Naive thymus-derived CD4-positive, alpha-beta T cell (primary cell): ENCODE results near the gene TM4SF1. TPM values are rescaled to one million over a fixed set of nuclear protein-coding genes. Genes with fewer than 3 reads are reported as not detected.

ENCODE experiments used
- ATAC-seq: fragments of 150-1000 bp; cut with Tn5 transposase; 2 replicates; pipeline ENCODE4 v1.10.0; 2021; ENCODE audit warnings: mild to moderate bottlenecking, moderate library complexity
- CTCF ChIA-PET: fragments of 350-600 bp; sonication (Branson Sonifier 250); formaldehyde crosslinking; loops from one replicate; lab custom pipeline; 2021; ENCODE audit warnings: antibody characterized with exemption; lab: Charles Lee
- POLR2A ChIA-PET: fragments of 350-600 bp; sonication (Branson Sonifier 250); formaldehyde crosslinking; loops from one replicate; lab custom pipeline; 2021; ENCODE audit warnings: antibody characterized with exemption, inconsistent platforms; lab: Charles Lee
- DNase-seq, 9 donors: peaks; one replicate each; pipeline versions ENCODE4 v3.0.0 to v3.0.0-alpha.2; 2020 to 2022; ENCODE audit warnings: mixed read lengths in 1 of 9
- H3K27ac ChIP-seq: one replicate; pipeline ENCODE4 v1.7.0; 2013; ENCODE audit warnings: mild to moderate bottlenecking, low read depth, low read length, moderate library complexity
- H3K27me3 ChIP-seq, 2 donors: one replicate each; pipeline ENCODE4 v1.7.0; 2013; ENCODE audit warnings: low read length in 2 of 2, mild to moderate bottlenecking in 2 of 2, moderate library complexity in 2 of 2; ENCODE audit not compliant: control insufficient read depth in 2 of 2, insufficient read depth in 2 of 2
- H3K36me3 ChIP-seq, 3 experiments: 1 replicate in 2 of 3; 2 replicates in 1 of 3; pipeline ENCODE4 v1.7.0; 2013; ENCODE audit warnings: low read length in 3 of 3, mild to moderate bottlenecking in 3 of 3, moderate library complexity in 1 of 3; ENCODE audit not compliant: insufficient read depth in 3 of 3, control insufficient read depth in 2 of 3
- H3K4me1 ChIP-seq, 2 donors: one replicate each; pipeline ENCODE4 v1.7.0; 2013; ENCODE audit warnings: low read length in 2 of 2, mild to moderate bottlenecking in 2 of 2, moderate library complexity in 1 of 2; ENCODE audit not compliant: control insufficient read depth in 2 of 2, insufficient read depth in 2 of 2
- H3K4me3 ChIP-seq: 2 replicates; pipeline ENCODE4 v1.7.0; 2013; ENCODE audit warnings: mild to moderate bottlenecking, low read length
- H3K9me3 ChIP-seq, 3 experiments: 1 replicate in 2 of 3; 2 replicates in 1 of 3; pipeline ENCODE4 v1.7.0; 2013; ENCODE audit warnings: low read length in 3 of 3; ENCODE audit not compliant: control insufficient read depth in 2 of 3
- H3K27ac Mint-ChIP-seq, 9 donors: one replicate each; pipeline ENCODE4 v1.8.0; 2020 to 2022; ENCODE audit warnings: mixed read lengths in 9 of 9, mild to moderate bottlenecking in 8 of 9, moderate library complexity in 5 of 9, inconsistent platforms in 2 of 9
- H3K27me3 Mint-ChIP-seq, 5 donors: one replicate each; pipeline ENCODE4 v1.8.0; 2021 to 2022; ENCODE audit warnings: mixed read lengths in 5 of 5, mild to moderate bottlenecking in 1 of 5
- H3K36me3 Mint-ChIP-seq, 5 donors: one replicate each; pipeline ENCODE4 v1.8.0; 2020 to 2022; ENCODE audit warnings: mixed read lengths in 5 of 5, mild to moderate bottlenecking in 3 of 5, inconsistent platforms in 1 of 5
- H3K4me1 Mint-ChIP-seq, 7 donors: one replicate each; pipeline ENCODE4 v1.8.0; 2020 to 2022; ENCODE audit warnings: mixed read lengths in 7 of 7, mild to moderate bottlenecking in 3 of 7, inconsistent platforms in 1 of 7
- H3K4me3 Mint-ChIP-seq, 10 donors: one replicate each; pipeline ENCODE4 v1.8.0; 2020 to 2022; ENCODE audit warnings: mild to moderate bottlenecking in 10 of 10, mixed read lengths in 10 of 10, moderate library complexity in 6 of 10, inconsistent platforms in 2 of 10
- H3K9me3 Mint-ChIP-seq, 11 donors: one replicate each; pipeline ENCODE4 v1.8.0; 2020 to 2022; ENCODE audit warnings: mixed read lengths in 11 of 11, mild to moderate bottlenecking in 4 of 11, inconsistent platforms in 1 of 11, moderate library complexity in 1 of 11
- intact Hi-C, 2 donors: fragments of 100-400 bp; cut with micrococcal nuclease; formaldehyde crosslinking; loops; one replicate each; pipeline ENCODE4 v1.15.1; 2023
- polyA plus RNA-seq, 2 donors: library from polyadenylated mRNA; unstranded; fragments of 300-500 nt; fragmentation: Illumina TruSeq; gene quantifications; one replicate each; pipeline ENCODE4 v1.2.3, GENCODE V29; 2021
- total RNA-seq, 6 experiments: library from RNA in 5 of 6; stranded (reverse) in 5 of 6; gene quantifications; 1 replicate in 5 of 6; 2 replicates in 1 of 6; pipeline ENCODE4 v1.2.3 and lab custom pipeline; 2021 to 2026

Gene TM4SF1
- not detected for total RNA-seq
- not detected for polyA plus RNA-seq
- 1.1 reads per million for total RNA-seq (lab: John Stamatoyannopoulos, UW)

DNA sequence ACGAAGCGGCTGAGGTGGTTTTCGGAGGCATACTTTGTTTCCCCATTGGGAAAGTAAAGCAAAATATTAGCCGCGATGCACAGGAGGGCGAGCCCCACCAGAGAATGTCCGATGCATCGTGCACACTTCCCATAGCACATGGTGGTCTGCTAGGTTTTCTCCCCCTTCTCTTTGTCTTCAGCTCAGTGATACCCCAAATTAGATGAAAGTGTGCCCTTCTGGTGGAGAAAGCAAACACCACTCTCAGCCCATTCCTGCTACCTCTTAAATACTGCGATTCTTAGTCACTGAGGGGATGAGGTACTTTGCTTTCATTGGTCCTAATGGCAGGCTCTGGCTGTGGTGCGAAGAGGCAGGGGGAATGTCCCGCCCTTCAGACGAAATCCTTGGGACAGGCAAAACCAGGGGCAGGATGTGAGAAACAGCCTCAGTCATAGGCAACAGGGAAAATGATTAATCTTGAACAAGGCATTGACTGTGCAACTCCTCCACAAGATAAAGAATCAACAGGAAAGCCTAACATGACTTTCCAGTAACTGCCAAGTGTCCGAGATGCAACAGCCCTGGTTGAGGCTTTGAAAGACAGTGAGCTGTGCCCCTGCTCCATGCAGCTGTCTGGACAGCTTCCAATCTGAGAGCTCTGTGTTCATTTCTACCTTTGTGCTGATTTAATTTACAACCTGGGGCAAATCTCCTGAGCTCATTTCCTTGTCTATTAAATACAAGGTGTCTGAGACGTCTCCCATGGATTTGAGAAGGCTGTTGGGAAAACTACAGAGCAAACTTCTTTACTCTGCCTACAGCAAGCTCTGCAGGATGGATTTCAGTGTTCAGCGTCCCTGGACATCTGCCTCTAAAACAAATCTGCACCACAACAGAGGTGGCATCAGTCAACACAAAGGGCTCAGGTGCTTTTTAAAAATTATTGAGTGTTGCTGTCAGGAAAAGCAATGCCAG, at the start of gene TM4SF1:
Gene TM4SF1, minus strand, starts transcription at position 242 of the 957 bp plus-strand sequence. Its CDS starts 102 bp downstream, at position 140.
- Mint-ChIP-seq H3K27ac (peak within 1 kb of the TSS in 1 of 9 donors; percentile 59), H3K4me1 (peaks cover 0 to 2% (median 0%) of the 10 kb centered on the region in 7 donors), H3K9me3 (peaks cover 0 to 22% (median 3%) of the 10 kb centered on the region in 11 donors), H3K27me3 (peaks cover 11 to 24% (median 13%) of the 10 kb centered on the region in 5 donors), H3K36me3 (peaks cover 0 to 7% (median 0%) of the 10 kb centered on the region in 5 donors), H3K4me3 (peak within 1 kb of the TSS in 2 of 10 donors; percentile 11 to 47)
- H3K27me3 ChIP-seq: no peaks in the 10 kb centered on the region
- H3K9me3 ChIP-seq: no peaks in the 10 kb centered on the region
- no peaks in the 10 kb centered on the region for H3K36me3 ChIP-seq
- ChIA-PET CTCF (no interaction called here), POLR2A (no interaction called here)
- no peaks in the 10 kb centered on the region for H3K4me1 ChIP-seq
- no peak within 1 kb of the TSS for H3K4me3 ChIP-seq
- intact Hi-C loops: no loop called here
- DNase-seq (no peak), ATAC-seq (peak; percentile 18)
- H3K27ac ChIP-seq: no peak within 1 kb of the TSS

- Histone ChIP-seq H3K4me3 (no peak overlapping the region), H3K27ac (no peak overlapping the region), H3K9me3 (no peaks in the 10 kb centered on the region), H3K27me3 (no peaks in the 10 kb centered on the region), H3K36me3 (no peaks in the 10 kb centered on the region), H3K4me1 (no peaks in the 10 kb centered on the region)
- intact Hi-C loops: no loop called here
- no peak for DNase-seq
- H3K9me3 Mint-ChIP-seq: peaks cover 0 to under 1% (median 0%) of the 10 kb centered on the region in 11 donors
- no peaks in the 10 kb centered on the region for H3K4me1 Mint-ChIP-seq
- ChIA-PET CTCF (no interaction called here), POLR2A (no interaction called here)
- H3K27ac Mint-ChIP-seq: no peak overlapping the region
- no peak for ATAC-seq
- peaks cover 9 to 31% (median 17%) of the 10 kb centered on the region in 5 donors for H3K27me3 Mint-ChIP-seq
- no peak overlapping the region for H3K4me3 Mint-ChIP-seq
- H3K36me3 Mint-ChIP-seq: no peaks in the 10 kb centered on the region
These were observed 48.9 kb upstream of the TM4SF1 start for GRCh38 chr3:149426325-149426724.

- Mint-ChIP-seq H3K27ac (no peak overlapping the region), H3K9me3 (peaks cover 0 to 3% (median 0%) of the 10 kb centered on the region in 11 donors), H3K27me3 (peaks cover 9 to 29% (median 19%) of the 10 kb centered on the region in 5 donors), H3K36me3 (no peaks in the 10 kb centered on the region), H3K4me3 (no peak overlapping the region), H3K4me1 (no peaks in the 10 kb centered on the region)
- POLR2A ChIA-PET: no interaction called here
- no peak overlapping the region for H3K27ac ChIP-seq
- no peaks in the 10 kb centered on the region for H3K9me3 ChIP-seq
- ATAC-seq: no peak
- no peak overlapping the region for H3K4me3 ChIP-seq
- H3K27me3 ChIP-seq: no peaks in the 10 kb centered on the region
- intact Hi-C loops: no loop called here
- CTCF ChIA-PET: no interaction called here
- DNase-seq: no peak
- no peaks in the 10 kb centered on the region for H3K36me3 ChIP-seq
- no peaks in the 10 kb centered on the region for H3K4me1 ChIP-seq
These were observed 47.5 kb upstream of the TM4SF1 start for GRCh38 chr3:149424918-149425317.

GRCh38 chr3:149421764-149422163, 44.3 kb upstream of the TM4SF1 start:
- Mint-ChIP-seq H3K27me3 (peaks cover 0 to 20% (median 15%) of the 10 kb centered on the region in 5 donors), H3K36me3 (no peaks in the 10 kb centered on the region), H3K9me3 (peaks cover 0 to 3% (median 0%) of the 10 kb centered on the region in 11 donors), H3K4me1 (peaks cover 0 to 3% (median 0%) of the 10 kb centered on the region in 7 donors), H3K27ac (no peak overlapping the region), H3K4me3 (no peak overlapping the region)
- Histone ChIP-seq H3K36me3 (no peaks in the 10 kb centered on the region), H3K4me3 (no peak overlapping the region), H3K4me1 (no peaks in the 10 kb centered on the region), H3K27me3 (no peaks in the 10 kb centered on the region), H3K27ac (no peak overlapping the region), H3K9me3 (no peaks in the 10 kb centered on the region)
- ATAC-seq (no peak), DNase-seq (no peak)
- CTCF ChIA-PET: no interaction called here
- POLR2A ChIA-PET: no interaction called here
- intact Hi-C loops: no loop called here

- no peaks in the 10 kb centered on the region for H3K36me3 Mint-ChIP-seq
These were observed 42.4 kb upstream of the TM4SF1 start for GRCh38 chr3:149419816-149420215.

GRCh38 chr3:149417727-149418126, 40.3 kb upstream of the TM4SF1 start:
- Histone ChIP-seq H3K9me3 (no peaks in the 10 kb centered on the region), H3K27ac (no peak overlapping the region), H3K27me3 (no peaks in the 10 kb centered on the region), H3K4me1 (no peaks in the 10 kb centered on the region), H3K36me3 (no peaks in the 10 kb centered on the region), H3K4me3 (no peak overlapping the region)
- no peaks in the 10 kb centered on the region for H3K36me3 Mint-ChIP-seq
- ChIA-PET CTCF (no interaction called here), POLR2A (no interaction called here)
- peaks cover 0 to 3% (median 0%) of the 10 kb centered on the region in 11 donors for H3K9me3 Mint-ChIP-seq
- intact Hi-C loops: no loop called here
- no peak for ATAC-seq
- no peak for DNase-seq
- peaks cover 0 to 3% (median 0%) of the 10 kb centered on the region in 7 donors for H3K4me1 Mint-ChIP-seq
- no peak overlapping the region for H3K4me3 Mint-ChIP-seq
- H3K27ac Mint-ChIP-seq: no peak overlapping the region
- H3K27me3 Mint-ChIP-seq: peaks cover 3 to 18% (median 7%) of the 10 kb centered on the region in 5 donors

More at GRCh38 chr3:149419816-149420215, 42.4 kb upstream of the TM4SF1 start:
- no peak overlapping the region for H3K4me3 ChIP-seq
- no peaks in the 10 kb centered on the region for H3K27me3 ChIP-seq
- H3K36me3 ChIP-seq: no peaks in the 10 kb centered on the region
- Mint-ChIP-seq H3K4me3 (no peak overlapping the region), H3K9me3 (peaks cover 0 to 3% (median 0%) of the 10 kb centered on the region in 11 donors), H3K4me1 (peaks cover 0 to 3% (median 0%) of the 10 kb centered on the region in 7 donors), H3K27ac (no peak overlapping the region), H3K27me3 (peaks cover 3 to 22% (median 12%) of the 10 kb centered on the region in 5 donors)
- no peaks in the 10 kb centered on the region for H3K9me3 ChIP-seq
- H3K4me1 ChIP-seq: no peaks in the 10 kb centered on the region
- no peak overlapping the region for H3K27ac ChIP-seq
- POLR2A ChIA-PET: no interaction called here
- no peak for ATAC-seq
- CTCF ChIA-PET: no interaction called here
- intact Hi-C loops: no loop called here
- no peak for DNase-seq
